Measurements from ENCODE around the gene NISCH. TPM values are rescaled to one million over a fixed set of nuclear protein-coding genes. Genes with fewer than 3 reads are reported as not detected.
A peak's percentile ranks its signal among the peaks of the same experiment; 100 is the strongest.

The NISCH gene
- total RNA-seq, 1 experiment from 2014 or later = 104 TPM

- no peak overlapping the region for H3K56ac ChIP-seq (ENCODE audit: insufficient read length, low read depth, low read length)
- no peak overlapping the region for H3T11ph ChIP-seq (ENCODE audit: low read length)
- no peak overlapping the region for H3K4me2 ChIP-seq (ENCODE audit: insufficient read depth, insufficient read length, low read length)
- no peak overlapping the region for H4K5ac ChIP-seq (ENCODE audit: insufficient read length, low read depth, low read length)
- TF ChIP-seq, protein P1, sequence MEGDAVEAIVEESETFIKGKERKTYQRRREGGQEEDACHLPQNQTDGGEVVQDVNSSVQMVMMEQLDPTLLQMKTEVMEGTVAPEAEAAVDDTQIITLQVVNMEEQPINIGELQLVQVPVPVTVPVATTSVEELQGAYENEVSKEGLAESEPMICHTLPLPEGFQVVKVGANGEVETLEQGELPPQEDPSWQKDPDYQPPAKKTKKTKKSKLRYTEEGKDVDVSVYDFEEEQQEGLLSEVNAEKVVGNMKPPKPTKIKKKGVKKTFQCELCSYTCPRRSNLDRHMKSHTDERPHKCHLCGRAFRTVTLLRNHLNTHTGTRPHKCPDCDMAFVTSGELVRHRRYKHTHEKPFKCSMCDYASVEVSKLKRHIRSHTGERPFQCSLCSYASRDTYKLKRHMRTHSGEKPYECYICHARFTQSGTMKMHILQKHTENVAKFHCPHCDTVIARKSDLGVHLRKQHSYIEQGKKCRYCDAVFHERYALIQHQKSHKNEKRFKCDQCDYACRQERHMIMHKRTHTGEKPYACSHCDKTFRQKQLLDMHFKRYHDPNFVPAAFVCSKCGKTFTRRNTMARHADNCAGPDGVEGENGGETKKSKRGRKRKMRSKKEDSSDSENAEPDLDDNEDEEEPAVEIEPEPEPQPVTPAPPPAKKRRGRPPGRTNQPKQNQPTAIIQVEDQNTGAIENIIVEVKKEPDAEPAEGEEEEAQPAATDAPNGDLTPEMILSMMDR (conservative IDR thresholded peaks at IDR 0.05) = no peak
- no peaks in the 10 kb centered on the region for H3K9me3 Mint-ChIP-seq
- H3K79me2 ChIP-seq (ENCODE audit: insufficient read depth, low read length) = no peaks in the 10 kb centered on the region
- H3K27me3 Mint-ChIP-seq (ENCODE audit: low read depth) = no peaks in the 10 kb centered on the region
- H3K9ac ChIP-seq (ENCODE audit: extremely low read depth, insufficient read length, low read length) = no peak overlapping the region
- H3K27me3 ChIP-seq (ENCODE audit: insufficient read depth, low read length) = no peaks in the 10 kb centered on the region
- no peak overlapping the region for H2AK5ac ChIP-seq (ENCODE audit: insufficient read length, low read length)
- H2BK20ac ChIP-seq (ENCODE audit: low read depth, low read length, poor library complexity, severe bottlenecking) = no peak overlapping the region
- no peaks in the 10 kb centered on the region for H4K20me1 ChIP-seq (ENCODE audit: control insufficient read depth, insufficient read depth, insufficient read length)
- H3K14ac ChIP-seq (ENCODE audit: insufficient read depth, low read length) = no peak overlapping the region
- H2BK12ac ChIP-seq (ENCODE audit: insufficient read length, low read depth, low read length) = no peak overlapping the region
- no peak overlapping the region for H3K27ac ChIP-seq (ENCODE audit: insufficient read length, low read depth, low read length)
- H3K4me1 ChIP-seq (ENCODE audit: insufficient read depth, low read length) = no peaks in the 10 kb centered on the region
- peak overlapping the region in 1 of 3 experiments; percentile 40; a peak in 1 of 7 replicates for H3K27ac Mint-ChIP-seq
- no peaks in the 10 kb centered on the region for H3K79me1 ChIP-seq (ENCODE audit: insufficient read depth, low read depth, low read length, poor library complexity, severe bottlenecking)
- H3K23ac ChIP-seq (ENCODE audit: insufficient read length, low read depth, low read length) = no peak overlapping the region
- H3K18ac ChIP-seq (ENCODE audit: insufficient read length, low read depth, low read length) = no peak overlapping the region
- DNase-seq = no peak
- no peak overlapping the region for H2AFZ ChIP-seq (ENCODE audit: low read length)
- no peak overlapping the region for H3K4me3 Mint-ChIP-seq
- H3K23me2 ChIP-seq (ENCODE audit: insufficient read length, low read depth, low read length, poor library complexity, severe bottlenecking) = no peaks in the 10 kb centered on the region
- H2BK5ac ChIP-seq (ENCODE audit: insufficient read length, low read length) = no peak overlapping the region
- no CpG with 5 or more reads among the region's 7 CpGs for WGBS (ENCODE audit: extremely low coverage, insufficient read length, low lambda C conversion rate)
- no peak overlapping the region for H3K4ac ChIP-seq (ENCODE audit: low read depth, low read length)
- peaks cover 55 to 97% (median 96%) of the 10 kb centered on the region in 3 experiments for H3K36me3 Mint-ChIP-seq (ENCODE audit: insufficient read depth in 1 of 3, low read depth in 3 of 3)
- H3K4me1 Mint-ChIP-seq = no peaks in the 10 kb centered on the region; a peak in 2 of 4 replicates
- no peak overlapping the region for H2BK120ac ChIP-seq (ENCODE audit: low read depth, low read length, poor library complexity, severe bottlenecking)
- no peak overlapping the region for H4K8ac ChIP-seq (replicated peaks; ENCODE audit: insufficient read length, low read depth, low read length)
- no peak overlapping the region for H4K91ac ChIP-seq (ENCODE audit: insufficient read length, low read depth, low read length)
- H3K9me3 ChIP-seq (ENCODE audit: control insufficient read depth, low read depth, low read length) = no peaks in the 10 kb centered on the region
- no peak overlapping the region for H2BK15ac ChIP-seq (ENCODE audit: low read depth, low read length)
Observed at GRCh38 chr3:52479037-52479876, 23.9 kb downstream of the NISCH start.

Data from H9 (cell line).